ENCODE measurements around the gene FAM149A.
A peak's percentile ranks its signal among the peaks of the same experiment; 100 is the strongest.

The FAM149A gene

DNA sequence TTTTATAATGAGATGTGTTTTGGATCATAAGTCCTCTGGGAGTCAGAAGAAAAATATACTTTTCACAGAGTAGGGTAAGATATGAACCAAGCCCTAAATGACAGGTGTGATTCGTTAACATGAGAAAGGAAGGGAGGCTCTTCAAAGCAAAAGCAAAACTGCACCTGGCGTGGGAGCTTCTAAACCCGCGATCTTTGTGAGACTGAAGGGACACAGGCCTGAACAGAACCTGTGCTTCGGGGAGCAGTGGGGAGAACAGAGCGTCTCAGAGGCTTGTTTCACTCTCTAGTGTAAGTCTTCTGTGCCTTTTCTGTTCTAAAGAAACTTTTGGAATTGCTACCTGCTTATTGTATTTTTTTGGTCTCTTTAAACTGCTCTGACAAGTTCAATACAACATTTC is 56.6 kb downstream of the FAM149A start:
- DNase-seq = no peak

DNA sequence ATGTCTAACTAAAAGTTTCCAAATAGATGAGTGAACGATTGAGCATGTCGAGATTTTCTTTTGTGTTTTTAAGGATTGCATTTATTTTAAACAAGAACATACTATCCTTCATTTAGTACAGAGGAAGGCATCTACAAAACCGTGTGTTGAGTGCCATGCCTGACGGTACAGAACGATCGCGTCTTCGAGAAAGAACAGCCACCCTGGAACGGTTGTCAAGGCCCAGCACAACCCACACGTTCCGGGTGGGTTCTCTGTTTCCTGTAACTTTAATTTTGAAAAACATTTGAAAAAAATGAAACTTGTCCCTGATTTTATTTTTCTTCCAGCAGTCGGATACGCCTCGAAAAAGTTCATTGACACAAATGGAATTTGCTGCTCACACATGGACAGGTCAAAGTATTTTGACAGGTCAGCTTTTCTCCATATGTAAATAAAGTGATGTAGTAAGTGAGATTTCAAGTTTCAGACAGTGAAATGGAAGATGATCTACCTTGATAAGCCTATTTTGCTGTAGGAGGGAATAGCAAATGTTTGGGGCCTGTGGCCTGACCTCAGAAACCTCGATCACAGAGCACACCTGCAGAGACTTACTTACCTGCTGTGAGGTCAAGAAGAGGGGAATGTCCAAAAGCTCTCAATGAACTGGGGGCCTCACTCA is 62.5 kb downstream of the FAM149A start:
- DNase-seq = no peak

DNA sequence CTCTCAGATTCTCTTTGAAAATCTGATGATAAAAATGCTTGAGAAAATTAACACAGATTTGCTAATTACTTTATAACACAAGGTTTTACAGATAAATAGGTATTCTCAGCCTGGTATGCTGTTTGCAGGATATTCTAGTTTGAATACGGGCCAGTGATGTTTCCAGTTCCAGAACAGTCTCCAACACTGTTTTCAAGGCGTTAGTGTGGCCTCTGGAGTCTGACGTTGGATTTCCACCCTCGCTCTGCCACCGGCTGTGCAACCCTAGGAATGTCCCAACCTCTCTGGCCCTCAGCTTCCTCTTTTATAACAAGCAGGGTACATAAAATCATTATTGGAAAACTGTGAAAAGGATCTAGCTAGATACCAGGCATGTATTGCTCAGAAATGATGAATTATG is 63.1 kb downstream of the FAM149A start:
- DNase-seq = no peak

DNA sequence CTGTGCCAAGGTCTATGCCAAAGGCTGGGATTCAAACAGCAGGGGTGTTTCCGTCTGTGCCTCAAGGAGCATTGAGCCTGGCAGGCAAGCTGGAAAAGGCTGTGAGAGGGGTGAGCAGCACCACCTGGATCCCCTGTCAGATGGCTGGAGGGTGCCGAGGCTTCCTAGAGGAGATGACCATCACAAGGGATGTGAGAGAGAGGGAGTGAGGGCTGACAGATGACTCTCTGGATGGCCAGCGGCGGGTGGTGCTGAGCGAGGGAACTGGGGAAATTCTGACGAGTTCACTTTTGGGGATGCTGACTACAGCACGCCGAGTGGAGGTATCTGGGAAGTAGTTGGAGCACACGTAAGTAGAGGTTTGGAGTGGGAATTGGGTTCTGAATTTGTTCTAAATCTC is 64.2 kb downstream of the FAM149A start:
- no peak for DNase-seq

DNA sequence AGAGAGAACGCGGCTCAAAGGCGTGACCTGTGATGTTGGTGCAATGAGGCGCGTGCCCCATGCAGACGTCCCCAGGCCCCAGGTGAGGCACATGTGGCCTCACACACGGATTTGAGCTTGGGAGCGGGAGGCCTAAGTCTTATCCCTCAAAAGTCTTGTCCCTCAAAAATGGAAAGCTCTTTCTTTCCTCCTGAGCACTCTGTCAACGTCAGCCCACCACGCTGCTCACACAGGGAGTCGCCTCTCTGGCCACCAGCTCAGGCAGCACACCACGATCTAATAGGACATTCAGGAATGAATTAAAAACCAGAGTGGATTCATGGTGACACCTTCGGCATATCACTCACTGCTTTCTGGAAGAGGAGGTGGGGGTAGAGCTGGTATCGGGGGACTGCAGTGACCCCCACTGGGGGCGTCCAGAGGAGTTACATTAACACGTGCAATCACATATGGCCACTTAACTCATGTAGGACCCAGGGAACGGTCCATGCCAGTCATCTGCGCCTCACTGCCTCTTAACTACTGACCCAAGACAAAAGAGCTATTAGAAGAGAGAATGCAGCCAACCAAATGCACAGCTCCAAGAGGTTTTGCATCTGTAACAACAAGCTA is 64.9 kb downstream of the FAM149A start:
- DNase-seq = no peak

DNA sequence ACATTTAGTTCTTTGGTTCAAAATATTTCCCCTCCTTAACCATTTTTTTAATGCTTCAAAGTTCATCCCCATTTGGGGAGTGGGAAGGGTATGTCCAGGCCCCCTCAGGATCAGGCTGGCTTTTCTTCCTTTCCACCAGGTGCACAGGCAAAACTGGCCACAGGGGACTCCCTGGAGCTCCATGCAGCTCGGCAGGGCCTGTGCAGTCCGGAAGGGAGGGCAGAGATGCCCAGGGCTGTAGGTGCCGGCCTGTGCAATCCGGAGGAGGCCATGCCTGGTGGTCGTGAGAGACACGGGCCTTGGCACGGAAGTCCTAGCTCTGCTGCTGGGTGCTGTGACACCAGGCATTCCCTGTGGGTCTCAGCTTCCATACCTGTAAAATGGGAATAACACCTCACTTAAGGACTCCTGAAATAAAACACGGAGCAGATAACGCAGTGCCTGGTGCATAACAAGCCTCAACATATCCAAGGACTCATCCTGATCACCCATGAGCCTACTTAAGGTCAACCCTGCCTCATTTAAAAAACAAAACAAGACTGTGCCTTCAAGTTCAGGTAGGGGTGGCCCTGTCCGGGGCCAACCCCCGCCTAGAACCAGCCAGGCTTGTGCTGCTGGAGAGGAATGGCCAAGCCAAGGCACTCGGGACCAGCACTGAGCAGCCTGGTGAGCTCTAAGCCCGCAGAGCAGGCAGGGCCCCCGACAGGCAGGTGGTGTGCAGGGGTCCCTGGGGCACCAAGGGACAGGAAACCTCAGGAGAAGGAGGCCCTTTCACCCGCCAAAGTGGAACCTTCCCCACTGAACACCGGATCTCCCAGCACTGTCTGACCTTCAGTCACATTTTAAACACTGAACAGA is 65.7 kb downstream of the FAM149A start:
- no peak for DNase-seq

DNA sequence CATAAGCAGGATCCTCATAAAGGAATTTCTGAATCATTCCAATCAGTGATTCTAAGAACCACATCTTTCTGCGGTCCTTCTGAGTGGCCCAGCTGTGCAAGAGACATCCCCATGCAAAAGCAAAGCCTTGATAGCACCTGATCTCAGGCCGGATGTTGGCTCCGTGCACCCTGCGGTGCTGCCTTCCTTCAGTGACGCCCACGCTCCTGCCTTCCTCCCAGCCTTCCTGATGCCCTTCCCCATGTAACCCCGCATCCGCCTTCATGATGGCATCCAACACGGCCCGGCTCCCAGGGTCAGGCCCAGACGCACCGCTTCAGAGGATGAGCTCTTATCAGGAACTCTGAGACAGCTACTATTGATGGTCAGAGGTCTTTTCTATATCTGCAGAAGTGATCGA is 66.5 kb downstream of the FAM149A start:
- DNase-seq = no peak

DNA sequence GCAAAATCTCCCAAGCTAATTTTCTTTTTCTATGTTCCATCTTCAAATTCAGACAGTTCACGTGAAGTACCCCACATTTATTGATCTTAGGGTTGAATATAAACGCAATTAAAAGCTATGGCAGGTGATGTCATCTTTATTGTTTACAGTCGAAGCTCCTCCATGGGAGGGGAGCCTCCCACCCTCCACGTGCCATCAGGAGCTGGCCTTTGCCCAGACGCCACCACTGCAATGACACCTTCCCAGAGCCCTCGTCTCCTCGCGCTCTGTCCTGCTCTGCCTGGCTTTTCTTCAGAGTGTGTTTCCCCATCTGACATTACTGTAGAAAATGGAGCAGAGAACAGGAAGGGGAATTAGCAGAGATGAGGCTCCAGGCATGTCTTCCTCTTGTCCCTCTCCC is 68.0 kb downstream of the FAM149A start:
- DNase-seq = no peak

DNA sequence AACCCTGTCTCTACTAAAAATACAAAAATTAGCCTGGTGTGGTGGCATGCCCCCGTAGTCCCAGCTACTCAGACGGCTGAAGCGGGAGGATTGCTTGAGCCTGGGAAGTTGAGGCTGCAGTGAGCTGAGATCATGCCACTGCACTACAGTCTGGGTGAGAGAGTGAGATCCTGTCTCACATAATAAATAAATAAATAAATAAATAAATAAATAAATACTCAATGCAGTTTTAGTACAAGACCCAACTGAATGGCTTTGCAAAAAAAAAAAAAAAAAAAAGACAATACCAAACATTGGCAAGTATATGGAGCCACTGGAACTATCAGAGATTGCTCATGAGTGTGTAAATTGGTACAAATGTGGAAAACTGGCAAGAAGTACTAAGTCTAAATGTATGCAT is 83.6 kb downstream of the FAM149A start:
- no peak for DNase-seq

DNA sequence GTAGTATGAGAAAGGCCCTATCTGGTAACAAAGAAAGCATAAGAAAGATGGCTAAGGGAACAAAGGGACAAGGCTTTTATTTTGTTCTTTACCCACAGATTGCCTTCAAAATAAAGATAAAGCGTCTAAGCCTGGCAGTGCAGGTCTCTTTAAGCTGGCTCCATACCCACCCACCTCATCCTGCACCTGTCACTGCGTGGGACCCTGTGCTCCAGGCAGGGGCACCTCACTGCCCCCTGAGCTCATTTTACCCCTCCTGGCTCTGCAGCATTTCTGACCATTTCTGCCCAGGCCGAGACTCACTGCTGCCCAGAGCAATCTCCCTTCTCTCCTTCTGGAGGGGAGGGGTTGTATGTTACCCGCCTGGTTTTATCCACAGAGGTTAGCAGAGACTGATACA is 85.2 kb downstream of the FAM149A start:
- DNase-seq = no peak

DNA sequence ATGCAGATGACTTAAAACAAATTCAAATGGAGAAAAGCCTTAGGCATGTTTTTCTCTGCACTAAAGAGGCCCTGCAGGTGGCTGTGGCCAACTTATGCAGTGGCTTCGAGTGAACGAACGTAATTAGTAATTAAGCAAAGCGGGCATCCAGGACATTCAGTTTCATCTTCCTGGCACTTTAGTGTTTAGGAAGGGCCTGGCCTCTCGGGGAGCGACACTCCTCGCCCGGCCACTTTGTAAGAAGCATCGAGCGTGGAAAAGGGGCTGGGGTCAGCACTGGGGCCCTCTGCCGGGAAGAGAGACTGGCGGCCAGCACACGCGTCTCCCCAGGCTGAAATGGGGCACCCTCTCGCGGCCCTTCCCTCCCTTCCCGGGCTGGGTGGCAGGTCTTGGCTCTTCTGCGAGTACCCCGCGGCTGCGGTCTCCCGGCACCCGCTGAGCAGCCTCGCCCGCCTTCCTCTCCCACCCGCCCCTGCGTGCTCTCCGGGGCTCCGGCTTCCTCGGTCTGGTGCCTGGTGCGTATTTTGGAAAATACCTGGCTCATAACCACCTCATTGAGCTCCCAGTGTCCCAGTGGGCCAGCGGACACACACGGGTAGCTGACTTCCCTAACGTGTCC is 86.2 kb downstream of the FAM149A start:
- DNase-seq = no peak

DNA sequence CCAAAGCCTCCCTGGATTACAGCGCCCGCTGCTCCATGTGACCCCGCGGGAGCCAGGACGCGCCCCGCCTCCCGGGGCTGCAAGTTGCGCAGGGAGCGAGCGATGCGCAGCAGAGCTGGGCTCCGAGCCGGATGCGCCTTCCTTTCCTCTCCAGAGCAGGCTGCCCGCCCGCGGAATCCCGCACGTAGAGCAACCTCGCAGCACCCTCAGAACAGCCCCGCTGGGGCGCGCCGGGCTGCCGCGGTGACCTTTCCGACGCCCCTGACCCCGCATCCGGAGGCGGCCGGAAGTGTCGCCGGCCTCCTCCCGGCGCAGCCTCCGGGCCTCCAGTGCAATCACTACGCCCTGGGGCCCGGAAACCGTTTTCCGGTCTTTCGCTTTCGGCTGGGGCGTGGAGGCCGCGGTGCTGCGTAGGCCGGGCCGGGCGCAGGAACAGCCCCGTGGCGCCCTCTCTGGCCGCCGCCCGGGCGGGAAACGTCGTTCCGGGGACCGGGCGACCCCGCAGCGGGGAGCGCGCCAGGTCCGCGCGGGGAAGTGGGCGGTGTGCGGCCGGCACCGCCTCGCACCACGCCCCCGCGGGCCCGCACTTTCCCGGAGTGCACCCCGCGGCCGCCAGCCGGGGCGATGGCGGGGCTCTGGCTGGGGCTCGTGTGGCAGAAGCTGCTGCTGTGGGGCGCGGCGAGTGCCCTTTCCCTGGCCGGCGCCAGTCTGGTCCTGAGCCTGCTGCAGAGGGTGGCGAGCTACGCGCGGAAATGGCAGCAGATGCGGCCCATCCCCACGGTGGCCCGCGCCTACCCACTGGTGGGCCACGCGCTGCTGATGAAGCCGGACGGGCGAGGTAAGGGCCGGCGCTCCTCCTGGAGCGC is 86.9 kb downstream of the FAM149A start, which contains the start of gene CYP4V2:
Gene CYP4V2, plus strand, starts transcription at position 368 of the 866 bp plus-strand sequence. Its CDS starts 257 bp downstream, at position 625.
- DNase-seq = peak; percentile 16

DNA sequence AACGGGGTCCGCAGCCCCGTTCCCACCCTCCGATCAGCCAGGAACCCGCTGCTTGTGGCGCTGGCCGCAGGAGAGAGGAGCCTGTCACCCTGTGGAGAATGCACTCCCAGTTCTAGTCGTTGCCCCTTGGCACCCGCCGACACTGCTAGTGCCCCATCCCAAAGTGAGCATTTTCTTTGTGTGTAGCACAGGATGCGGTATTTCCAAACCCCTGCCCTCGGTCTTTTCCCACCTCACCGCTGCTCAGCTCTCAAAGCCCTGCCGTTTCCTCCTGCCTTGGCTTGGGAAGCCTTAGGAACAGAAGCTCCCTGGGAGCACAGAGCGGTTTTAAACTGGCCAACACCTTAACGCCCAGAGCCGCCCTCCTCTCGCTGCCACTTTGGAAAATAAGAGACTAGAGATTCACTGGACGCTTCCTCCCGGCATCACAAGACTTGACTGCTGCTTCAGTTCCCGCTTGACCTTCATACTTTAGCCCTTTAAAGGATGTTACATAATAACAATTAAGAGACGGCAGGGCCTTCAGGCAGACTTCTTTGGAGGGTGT is 87.6 kb downstream of the FAM149A start:
- DNase-seq = no peak

DNA sequence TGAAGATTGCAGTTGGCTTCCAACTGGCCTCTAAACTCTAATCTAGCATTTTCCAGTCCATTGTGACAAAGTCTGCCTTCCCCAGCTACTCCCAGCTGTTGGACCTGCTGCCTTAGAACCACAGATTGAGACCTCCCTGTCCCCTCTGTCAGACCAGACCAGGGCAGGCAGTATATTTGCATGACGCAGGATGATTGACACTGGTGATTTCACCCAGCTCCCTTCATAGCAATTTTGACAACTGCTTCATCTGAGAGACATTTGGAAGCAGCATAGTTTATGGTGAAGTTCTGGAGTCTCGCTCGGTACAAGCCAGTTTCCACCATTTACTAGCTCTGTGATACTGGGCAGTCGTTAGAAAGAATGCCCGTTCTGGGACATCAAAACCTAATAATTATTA is 89.3 kb downstream of the FAM149A start:
- DNase-seq = no peak

DNA sequence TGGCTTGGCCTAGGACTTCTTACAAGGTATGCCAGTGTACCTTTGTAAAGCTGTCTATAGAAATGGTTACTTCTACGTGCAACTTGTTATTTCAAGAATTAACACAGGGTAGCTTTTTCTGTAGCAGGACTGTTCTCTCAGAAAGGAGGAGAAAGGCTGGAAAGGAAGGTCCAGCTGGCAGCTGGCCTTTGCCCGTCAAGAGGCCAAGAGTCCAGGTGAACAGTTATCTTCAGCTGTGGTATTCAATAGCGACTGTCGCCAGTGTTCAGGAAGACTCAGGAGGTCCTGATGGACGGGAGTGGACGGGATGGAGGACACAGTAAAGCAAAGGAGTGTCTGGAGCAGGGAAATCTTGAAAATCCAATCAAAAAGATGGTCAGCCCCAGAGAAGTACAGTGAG is 91.6 kb downstream of the FAM149A start:
- DNase-seq = no peak

DNA sequence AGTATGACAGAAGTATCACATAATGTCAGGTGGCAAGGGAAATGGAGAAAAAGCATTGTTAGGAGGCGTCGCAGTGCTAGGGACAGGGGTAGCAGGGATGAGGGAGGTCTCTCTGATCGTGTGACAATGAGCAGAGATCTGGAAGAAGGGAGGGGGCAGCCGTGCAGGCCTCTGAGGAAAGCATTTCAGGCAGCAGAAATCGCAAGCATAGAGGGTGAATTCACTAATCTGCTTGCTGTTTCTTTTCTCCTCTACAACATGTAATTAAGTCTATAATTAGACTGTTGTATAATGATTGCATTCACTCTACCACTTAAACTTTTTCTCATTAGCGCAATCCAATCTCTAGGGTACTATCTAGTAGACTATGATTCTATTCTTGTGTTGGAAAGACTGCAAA is 96.0 kb downstream of the FAM149A start:
- DNase-seq = no peak

DNA sequence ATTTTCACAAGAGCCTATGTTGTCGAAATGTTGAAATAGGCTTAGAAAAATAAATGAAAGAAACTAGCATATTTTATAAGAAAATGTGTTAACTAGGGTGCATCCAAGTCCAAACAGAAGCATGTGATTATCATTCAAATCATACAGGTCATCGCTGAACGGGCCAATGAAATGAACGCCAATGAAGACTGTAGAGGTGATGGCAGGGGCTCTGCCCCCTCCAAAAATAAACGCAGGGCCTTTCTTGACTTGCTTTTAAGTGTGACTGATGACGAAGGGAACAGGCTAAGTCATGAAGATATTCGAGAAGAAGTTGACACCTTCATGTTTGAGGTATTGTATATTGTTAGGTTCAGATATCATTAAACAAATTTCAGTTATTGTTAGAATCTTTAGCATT is 96.5 kb downstream of the FAM149A start:
- no peak for DNase-seq

DNA sequence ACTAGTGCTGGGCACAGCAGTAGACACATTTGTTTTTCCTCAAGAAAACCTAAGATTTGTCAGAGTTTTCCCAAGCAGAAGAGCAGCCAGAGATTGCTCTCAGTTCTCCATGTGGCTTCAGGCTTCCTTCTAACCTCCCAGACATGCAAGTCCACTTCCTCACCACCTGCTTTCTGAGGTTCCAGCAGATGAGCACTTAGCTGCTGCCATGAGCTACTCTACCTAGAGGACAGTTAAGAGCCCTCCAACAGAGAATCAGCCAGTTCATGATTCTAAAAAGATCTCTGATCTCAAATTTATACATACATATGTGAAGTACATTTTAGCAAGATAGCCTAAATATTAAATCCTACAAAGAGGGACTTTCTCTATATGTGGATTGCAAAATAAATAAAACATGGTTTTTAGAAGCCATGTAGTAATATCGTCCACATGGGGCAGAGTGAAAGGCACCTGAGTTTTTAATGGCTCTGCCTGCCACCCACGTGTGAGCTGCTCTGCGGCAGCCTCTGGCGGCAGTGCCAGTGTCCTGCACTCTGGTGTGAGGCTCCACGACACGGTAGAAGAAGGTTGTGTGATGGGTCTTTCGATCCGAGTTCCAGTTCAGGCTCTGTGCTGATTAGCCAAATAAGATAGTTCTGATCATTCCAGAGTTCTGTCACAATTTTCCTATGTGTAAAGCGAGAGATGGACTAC is 97.2 kb downstream of the FAM149A start:
- DNase-seq = no peak

DNA sequence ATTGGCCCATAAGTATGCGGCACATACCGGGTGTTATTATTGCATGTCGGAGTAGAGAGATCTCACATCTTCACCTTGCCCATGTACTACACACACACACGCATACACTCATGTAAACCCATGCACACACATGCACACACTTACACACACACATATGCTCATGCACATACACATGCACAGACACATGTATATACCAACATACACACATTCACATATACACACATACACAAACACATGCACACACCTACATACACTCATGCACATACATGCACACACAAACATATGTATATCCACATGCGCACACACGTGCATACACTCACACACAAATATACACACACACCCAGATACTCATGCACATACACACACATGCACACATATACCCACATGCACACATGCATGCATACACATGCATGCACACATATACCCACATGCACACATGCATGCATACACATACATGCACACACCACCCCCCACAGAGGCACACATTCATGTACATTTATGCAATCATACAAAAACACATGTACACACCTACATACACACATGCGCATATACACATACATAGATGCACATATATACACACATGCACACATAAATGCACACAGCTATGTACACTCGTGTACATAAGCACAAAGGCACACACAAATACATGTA is 98.1 kb downstream of the FAM149A start:
- DNase-seq = no peak

DNA sequence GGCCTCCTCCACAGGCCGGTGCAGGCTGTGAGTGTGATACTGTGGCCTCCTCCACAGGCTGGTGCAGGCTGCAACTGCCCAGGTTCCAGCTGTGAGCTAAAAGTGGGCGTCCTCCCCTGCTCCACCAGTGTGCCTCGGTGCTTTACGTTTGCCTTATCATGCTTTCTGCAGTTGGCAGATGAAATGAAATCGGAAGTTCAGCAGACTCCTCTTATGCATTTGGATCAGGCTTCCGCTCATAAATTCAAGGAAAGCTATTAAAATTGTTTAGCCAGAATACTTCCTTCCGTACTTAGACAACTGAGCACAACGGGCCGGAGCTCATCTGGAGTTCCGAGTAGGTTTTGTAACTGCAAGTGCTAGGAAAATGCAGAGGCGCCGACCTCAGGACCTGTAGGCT is 98.9 kb downstream of the FAM149A start:
- no peak for DNase-seq

DNA sequence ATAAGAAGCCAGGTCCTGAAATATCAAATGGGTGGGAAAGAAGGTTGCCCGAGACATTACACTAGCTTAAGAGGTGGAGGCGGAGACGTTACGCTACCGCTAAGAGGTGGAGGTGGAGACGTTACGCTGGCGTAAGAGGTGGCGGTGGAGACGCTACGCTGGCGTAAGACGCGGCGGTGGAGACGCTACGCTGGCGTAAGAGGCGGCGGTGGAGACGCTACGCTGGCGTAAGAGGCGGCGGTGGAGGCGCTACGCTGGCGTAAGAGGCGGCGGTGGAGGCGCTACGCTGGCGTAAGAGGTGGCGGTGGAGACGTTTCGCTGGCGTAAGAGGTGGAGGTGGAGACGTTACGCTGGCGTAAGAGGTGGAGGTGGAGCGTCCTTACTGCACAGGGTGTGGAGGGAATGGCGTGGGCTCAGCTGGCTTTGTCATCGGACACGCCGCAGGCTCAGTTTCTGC is 99.6 kb downstream of the FAM149A start:
- DNase-seq = no peak

Data from GOT3 (cell line).